ENCODE data around the gene ZNRF1. TPM values are rescaled to one million over a fixed set of nuclear protein-coding genes. Genes with fewer than 3 reads are reported as not detected.

Gene ZNRF1
- total and polyA plus RNA-seq, 2 of the 13 experiments (the other 11 are each of a cell fraction or from before 2014, with no cell fraction given) = 43.9 to 58.7 TPM

- TF ChIP-seq ZNF350 (CRISPR knock-in tag; IDR thresholded peaks at IDR 0.05; ENCODE audit: borderline replicate concordance, low read depth) (no peak; the same call in 1 of the 2 replicates), HNRNPUL1 (IDR thresholded peaks at IDR 0.05; ENCODE audit: low read depth, low read length) (no peak), ZNF563 (CRISPR knock-in tag; IDR thresholded peaks at IDR 0.05) (0 out of 2 replicates have a peak, but pooled peaks have one; percentile 39), ATAD3A (CRISPR knock-in tag; IDR thresholded peaks at IDR 0.05) (no peak), ZNF460 (CRISPR knock-in tag; IDR thresholded peaks at IDR 0.05; ENCODE audit: borderline replicate concordance) (no peak), ETV5 (CRISPR knock-in tag; IDR thresholded peaks at IDR 0.05; ENCODE audit: borderline replicate concordance) (0 out of 2 replicates have a peak, but pooled peaks have one; percentile 10), ZNF121 (CRISPR knock-in tag; IDR thresholded peaks at IDR 0.05) (no peak), PRDM4 (CRISPR knock-in tag; IDR thresholded peaks at IDR 0.05; ENCODE audit: borderline replicate concordance) (no peak), MXD4 (CRISPR knock-in tag; IDR thresholded peaks at IDR 0.05) (0 out of 2 replicates have a peak, but pooled peaks have one; percentile 11), SIX4 (CRISPR knock-in tag; IDR thresholded peaks at IDR 0.05) (no peak), CBX2 (IDR thresholded peaks at IDR 0.05; ENCODE audit: low read depth, low read length) (no peak), CBX2 (CRISPR knock-in tag; IDR thresholded peaks at IDR 0.05; ENCODE audit: low read depth) (no peak), TAF1 (CRISPR knock-in tag; IDR thresholded peaks at IDR 0.05) (no peak)
- TF ChIP-seq, protein P1, sequence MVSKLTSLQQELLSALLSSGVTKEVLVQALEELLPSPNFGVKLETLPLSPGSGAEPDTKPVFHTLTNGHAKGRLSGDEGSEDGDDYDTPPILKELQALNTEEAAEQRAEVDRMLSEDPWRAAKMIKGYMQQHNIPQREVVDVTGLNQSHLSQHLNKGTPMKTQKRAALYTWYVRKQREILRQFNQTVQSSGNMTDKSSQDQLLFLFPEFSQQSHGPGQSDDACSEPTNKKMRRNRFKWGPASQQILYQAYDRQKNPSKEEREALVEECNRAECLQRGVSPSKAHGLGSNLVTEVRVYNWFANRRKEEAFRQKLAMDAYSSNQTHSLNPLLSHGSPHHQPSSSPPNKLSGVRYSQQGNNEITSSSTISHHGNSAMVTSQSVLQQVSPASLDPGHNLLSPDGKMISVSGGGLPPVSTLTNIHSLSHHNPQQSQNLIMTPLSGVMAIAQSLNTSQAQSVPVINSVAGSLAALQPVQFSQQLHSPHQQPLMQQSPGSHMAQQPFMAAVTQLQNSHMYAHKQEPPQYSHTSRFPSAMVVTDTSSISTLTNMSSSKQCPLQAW (CRISPR knock-in tag; IDR thresholded peaks at IDR 0.05) = peak; percentile 52
- TF ChIP-seq, protein P2, sequence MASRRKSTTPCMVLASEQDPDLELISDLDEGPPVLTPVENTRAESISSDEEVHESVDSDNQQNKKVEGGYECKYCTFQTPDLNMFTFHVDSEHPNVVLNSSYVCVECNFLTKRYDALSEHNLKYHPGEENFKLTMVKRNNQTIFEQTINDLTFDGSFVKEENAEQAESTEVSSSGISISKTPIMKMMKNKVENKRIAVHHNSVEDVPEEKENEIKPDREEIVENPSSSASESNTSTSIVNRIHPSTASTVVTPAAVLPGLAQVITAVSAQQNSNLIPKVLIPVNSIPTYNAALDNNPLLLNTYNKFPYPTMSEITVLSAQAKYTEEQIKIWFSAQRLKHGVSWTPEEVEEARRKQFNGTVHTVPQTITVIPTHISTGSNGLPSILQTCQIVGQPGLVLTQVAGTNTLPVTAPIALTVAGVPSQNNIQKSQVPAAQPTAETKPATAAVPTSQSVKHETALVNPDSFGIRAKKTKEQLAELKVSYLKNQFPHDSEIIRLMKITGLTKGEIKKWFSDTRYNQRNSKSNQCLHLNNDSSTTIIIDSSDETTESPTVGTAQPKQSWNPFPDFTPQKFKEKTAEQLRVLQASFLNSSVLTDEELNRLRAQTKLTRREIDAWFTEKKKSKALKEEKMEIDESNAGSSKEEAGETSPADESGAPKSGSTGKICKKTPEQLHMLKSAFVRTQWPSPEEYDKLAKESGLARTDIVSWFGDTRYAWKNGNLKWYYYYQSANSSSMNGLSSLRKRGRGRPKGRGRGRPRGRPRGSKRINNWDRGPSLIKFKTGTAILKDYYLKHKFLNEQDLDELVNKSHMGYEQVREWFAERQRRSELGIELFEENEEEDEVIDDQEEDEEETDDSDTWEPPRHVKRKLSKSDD (CRISPR knock-in tag; IDR thresholded peaks at IDR 0.05; ENCODE audit: low read depth) = 0 out of 2 replicates have a peak, but pooled peaks have one; percentile 35
- TF ChIP-seq, protein P3, sequence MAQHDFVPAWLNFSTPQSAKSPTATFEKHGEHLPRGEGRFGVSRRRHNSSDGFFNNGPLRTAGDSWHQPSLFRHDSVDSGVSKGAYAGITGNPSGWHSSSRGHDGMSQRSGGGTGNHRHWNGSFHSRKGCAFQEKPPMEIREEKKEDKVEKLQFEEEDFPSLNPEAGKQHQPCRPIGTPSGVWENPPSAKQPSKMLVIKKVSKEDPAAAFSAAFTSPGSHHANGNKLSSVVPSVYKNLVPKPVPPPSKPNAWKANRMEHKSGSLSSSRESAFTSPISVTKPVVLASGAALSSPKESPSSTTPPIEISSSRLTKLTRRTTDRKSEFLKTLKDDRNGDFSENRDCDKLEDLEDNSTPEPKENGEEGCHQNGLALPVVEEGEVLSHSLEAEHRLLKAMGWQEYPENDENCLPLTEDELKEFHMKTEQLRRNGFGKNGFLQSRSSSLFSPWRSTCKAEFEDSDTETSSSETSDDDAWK (CRISPR knock-in tag; IDR thresholded peaks at IDR 0.05) = no peak
- TF ChIP-seq, protein P4, sequence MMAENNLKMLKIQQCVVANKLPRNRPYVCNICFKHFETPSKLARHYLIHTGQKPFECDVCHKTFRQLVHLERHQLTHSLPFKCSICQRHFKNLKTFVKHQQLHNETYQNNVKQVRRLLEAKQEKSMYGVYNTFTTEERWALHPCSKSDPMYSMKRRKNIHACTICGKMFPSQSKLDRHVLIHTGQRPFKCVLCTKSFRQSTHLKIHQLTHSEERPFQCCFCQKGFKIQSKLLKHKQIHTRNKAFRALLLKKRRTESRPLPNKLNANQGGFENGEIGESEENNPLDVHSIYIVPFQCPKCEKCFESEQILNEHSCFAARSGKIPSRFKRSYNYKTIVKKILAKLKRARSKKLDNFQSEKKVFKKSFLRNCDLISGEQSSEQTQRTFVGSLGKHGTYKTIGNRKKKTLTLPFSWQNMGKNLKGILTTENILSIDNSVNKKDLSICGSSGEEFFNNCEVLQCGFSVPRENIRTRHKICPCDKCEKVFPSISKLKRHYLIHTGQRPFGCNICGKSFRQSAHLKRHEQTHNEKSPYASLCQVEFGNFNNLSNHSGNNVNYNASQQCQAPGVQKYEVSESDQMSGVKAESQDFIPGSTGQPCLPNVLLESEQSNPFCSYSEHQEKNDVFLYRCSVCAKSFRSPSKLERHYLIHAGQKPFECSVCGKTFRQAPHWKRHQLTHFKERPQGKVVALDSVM (CRISPR knock-in tag; IDR thresholded peaks at IDR 0.05) = peak; percentile 81
Measured at GRCh38 chr16:75130150-75130771, 131.4 kb downstream of the ZNRF1 start (continued).

Data from HepG2 (cell line).